Keratinocyte (primary cell): ENCODE data around the gene APPL2.

Experiments used
- EZH2 ChIP-seq: IDR thresholded peaks from one replicate; pipeline ENCODE4 v1.6.1; 2012; ENCODE audit warnings: inconsistent platforms, mild to moderate bottlenecking, low read length, moderate library complexity
- TF ChIP-seq, protein P1 (sequence below), 3 experiments: IDR thresholded peaks in 1 of 3; conservative IDR thresholded peaks in 1 of 3; optimal IDR thresholded peaks in 1 of 3; 2 replicates in 2 of 3; 3 replicates in 1 of 3; pipeline versions ENCODE3 to v1.5.1; 2011; ENCODE audit warnings: low read length in 3 of 3, mild to moderate bottlenecking in 3 of 3, moderate library complexity in 2 of 3, control low read depth in 1 of 3, inconsistent platforms in 1 of 3; ENCODE audit not compliant: insufficient read depth in 2 of 3; ENCODE audit errors: extremely low read depth in 1 of 3

DNA sequence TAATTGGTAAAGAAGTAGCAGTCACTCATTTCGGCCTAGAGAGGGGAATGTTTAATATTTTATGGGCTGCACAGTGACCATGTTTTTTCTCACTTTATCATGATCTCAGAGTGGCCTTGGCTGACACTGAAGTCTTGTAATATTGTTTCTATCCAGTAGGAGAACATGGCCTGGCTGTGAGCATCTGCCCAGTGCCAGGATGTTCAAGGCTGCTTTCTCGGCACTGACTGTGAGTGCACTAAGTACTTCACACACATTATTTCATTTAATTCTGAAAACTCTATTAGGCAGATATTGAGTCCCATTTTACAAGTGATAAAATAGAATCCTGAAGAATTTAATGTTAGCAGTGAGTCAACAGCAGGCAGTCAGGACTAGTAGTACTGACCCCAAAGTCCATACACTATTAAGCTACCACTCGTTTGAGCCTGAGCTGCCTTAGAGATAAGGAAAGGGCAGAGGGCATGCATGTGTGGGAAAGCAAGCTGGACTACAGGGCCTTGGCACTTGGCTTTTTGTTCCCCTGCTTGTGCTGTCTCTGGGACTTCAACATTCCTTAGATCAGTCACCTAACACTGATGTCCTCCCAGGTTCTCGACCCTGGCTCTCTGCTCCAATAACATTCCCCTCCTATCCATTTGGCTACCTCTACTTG lies 42.2 kb upstream of the APPL2 start:
- no peak for TF ChIP-seq EZH2
- TF ChIP-seq, protein P1, sequence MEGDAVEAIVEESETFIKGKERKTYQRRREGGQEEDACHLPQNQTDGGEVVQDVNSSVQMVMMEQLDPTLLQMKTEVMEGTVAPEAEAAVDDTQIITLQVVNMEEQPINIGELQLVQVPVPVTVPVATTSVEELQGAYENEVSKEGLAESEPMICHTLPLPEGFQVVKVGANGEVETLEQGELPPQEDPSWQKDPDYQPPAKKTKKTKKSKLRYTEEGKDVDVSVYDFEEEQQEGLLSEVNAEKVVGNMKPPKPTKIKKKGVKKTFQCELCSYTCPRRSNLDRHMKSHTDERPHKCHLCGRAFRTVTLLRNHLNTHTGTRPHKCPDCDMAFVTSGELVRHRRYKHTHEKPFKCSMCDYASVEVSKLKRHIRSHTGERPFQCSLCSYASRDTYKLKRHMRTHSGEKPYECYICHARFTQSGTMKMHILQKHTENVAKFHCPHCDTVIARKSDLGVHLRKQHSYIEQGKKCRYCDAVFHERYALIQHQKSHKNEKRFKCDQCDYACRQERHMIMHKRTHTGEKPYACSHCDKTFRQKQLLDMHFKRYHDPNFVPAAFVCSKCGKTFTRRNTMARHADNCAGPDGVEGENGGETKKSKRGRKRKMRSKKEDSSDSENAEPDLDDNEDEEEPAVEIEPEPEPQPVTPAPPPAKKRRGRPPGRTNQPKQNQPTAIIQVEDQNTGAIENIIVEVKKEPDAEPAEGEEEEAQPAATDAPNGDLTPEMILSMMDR (optimal IDR thresholded peaks at IDR 0.05 in 1 of 3, IDR thresholded peaks at IDR 0.05 in 1 of 3, conservative IDR thresholded peaks at IDR 0.05 in 1 of 3; ENCODE audit: extremely low read depth in 1 of 3, insufficient read depth in 2 of 3, low read length in 3 of 3) = peak in 2 of 3 experiments; percentile 17 to 21
